ENCODE measurements around the gene INPP5E. TPM values are rescaled to one million over a fixed set of nuclear protein-coding genes. Genes with fewer than 3 reads are reported as not detected.
"Not testable (repeated sequence)": the region's sequence is repeated elsewhere in the genome, so short reads cannot be mapped to it uniquely, and the experiment has no call there.

The INPP5E gene
- total RNA-seq, 4 donors from 2014 or later: 10.2 to 21.3 (median 13.4) TPM

DNA sequence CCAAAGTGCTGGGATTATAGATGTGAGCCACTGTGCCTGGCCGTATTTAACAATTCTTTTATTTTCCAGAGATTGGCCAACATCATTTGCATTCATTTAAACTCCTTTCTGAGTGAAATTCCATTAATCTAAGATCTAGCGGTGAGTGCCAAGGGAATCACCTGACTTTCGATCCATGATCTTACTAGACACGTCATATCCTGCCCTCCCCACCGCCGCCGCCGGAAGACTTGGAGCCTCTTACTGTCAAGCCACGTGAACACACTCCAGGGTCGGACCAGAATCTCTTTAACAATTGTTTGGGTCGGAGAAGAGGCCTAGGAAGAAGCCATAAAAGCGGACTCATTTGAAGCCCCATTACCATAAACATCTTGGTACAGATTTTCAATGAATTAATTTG is 12.9 kb downstream of the INPP5E start:
- Histone ChIP-seq H3K27ac (peak overlapping the region in 2 of 3 donors; percentile 58 to 83), H3K4me3 (replicated peaks in 1 of 3) (no peak overlapping the region), H3K9me3 (no peaks in the 10 kb centered on the region), H3K27me3 (no peaks in the 10 kb centered on the region), H3K36me3 (peaks cover 31 to 40% of the 10 kb centered on the region in 2 donors), H3K4me1 (peaks cover 11 to 17% of the 10 kb centered on the region in 2 donors)
- intact Hi-C loops (cut with DNase I): no loop called here
- 91 to 95% methylated on average over 12 of the region's 12 CpGs for WGBS, 2 donors
- TF ChIP-seq POLR2A (IDR thresholded peaks at IDR 0.05): no peak
- no peak for TF ChIP-seq CTCF (IDR thresholded peaks at IDR 0.05)
- DNase-seq: no peak

DNA sequence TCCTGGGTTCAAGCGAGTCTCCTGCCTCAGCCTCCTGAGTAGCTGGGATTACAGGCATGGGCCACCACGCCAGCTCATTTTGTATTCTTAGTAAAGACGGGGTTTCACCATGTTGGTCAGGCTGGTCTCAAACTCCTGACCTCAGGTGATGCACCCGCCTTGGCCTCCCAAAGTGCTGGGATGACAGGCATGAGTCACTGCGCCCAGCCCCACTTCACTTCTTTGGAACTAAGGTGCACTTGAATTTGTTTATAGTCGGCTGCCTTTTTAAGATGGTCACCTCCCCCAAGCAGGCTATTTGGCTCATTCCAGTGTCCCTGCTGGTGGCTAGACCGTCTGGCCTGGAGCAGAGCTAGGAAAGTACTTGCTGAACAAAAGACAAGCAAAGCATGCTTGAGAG is 14.3 kb downstream of the INPP5E start:
- peak in 1 of 6 experiments; percentile 25 for TF ChIP-seq CTCF (IDR thresholded peaks at IDR 0.05)
- peaks cover 39 to 43% of the 10 kb centered on the region in 2 donors for H3K36me3 ChIP-seq
- intact Hi-C loops (cut with DNase I); H3K27me3 ChIP-seq; H3K9me3 ChIP-seq; H3K4me3 ChIP-seq (replicated peaks in 1 of 3): not testable (repeated sequence)
- peaks cover 11 to 17% of the 10 kb centered on the region in 2 donors for H3K4me1 ChIP-seq
- DNase-seq: peak; percentile 87
- 42 to 54% methylated on average over 7 of the region's 7 CpGs for WGBS, 2 donors
- H3K27ac ChIP-seq: peak overlapping the region; percentile 50 to 58 (median 53)

DNA sequence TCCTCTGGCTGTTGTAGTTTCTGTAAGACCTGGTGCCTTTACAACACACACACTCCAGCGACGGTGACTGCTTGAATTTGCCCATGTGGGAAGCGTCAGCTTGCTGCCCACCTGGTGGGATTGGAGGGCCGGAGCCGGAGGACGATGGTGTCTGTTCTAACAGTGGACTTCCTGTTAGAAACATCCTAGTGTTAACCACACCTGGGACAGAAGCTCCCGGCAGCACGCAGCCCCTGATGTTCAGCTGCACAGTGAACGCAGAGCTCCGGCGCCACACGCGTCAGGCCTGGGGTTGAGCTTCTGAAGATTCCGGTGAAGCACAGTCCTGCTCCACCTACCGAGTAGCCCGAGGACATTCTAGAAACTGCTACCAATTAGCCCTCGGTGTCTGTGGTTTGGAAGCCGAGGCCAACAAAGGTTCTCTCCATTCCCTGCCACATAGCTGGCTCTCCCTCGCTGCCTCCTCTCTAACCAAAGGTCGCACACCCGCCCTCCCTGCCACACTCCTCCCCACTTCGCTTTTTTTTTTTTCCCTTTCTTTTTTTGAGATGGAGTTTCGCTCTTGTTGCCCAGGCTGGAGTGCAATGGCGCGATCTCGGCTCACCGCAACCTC is 14.8 kb downstream of the INPP5E start:
- H3K9me3 ChIP-seq: no peaks in the 10 kb centered on the region
- WGBS, 2 donors: 88 to 93% methylated on average over 21 to 27 of the region's 27 CpGs
- H3K4me1 ChIP-seq: peaks cover 11 to 17% of the 10 kb centered on the region in 2 donors
- H3K27me3 ChIP-seq: no peaks in the 10 kb centered on the region
- no peak for TF ChIP-seq CTCF (IDR thresholded peaks at IDR 0.05)
- TF ChIP-seq POLR2A (IDR thresholded peaks at IDR 0.05): no peak
- no peak overlapping the region for H3K4me3 ChIP-seq (replicated peaks in 1 of 3)
- no peak for DNase-seq
- intact Hi-C loops (cut with DNase I): no loop called here
- peaks cover 35 to 42% of the 10 kb centered on the region in 2 donors for H3K36me3 ChIP-seq
- peak overlapping the region; percentile 50 to 53 (median 50) for H3K27ac ChIP-seq

DNA sequence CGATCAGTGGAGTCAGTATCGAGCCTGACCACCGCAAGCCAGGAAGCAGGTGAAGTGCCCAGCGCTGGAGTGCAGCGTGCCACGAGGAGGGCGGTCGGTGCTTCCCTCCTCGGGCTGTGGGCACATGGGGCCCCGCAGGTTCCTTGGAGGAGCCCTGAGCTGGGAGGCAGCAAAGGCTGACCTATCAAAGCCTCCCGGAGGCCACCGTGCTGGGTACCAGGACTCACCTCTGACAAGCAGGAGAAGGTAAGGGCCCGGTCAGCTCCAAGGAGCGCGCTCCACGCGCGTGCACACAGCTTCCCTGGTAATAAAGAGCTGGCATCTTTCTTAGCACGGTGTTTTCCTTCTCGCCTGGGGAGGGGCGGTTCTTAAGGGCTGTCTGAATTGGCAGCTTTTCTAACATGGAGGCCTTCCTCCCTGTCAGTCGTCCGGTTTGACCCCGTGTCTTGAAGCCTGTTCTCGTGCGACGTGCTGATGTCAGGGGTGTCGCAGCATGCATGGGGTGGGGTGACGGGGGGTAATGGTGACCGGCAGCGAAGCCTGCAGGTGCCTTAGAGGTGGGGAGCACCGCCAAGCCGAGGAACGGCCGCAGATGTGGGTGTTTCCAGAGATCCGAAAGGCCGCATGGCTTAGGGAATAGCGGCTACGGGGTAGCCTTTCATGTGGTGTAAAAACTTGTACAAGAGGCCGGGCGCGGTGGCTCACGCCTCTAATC is 16.1 kb downstream of the INPP5E start:
- Histone ChIP-seq H3K4me3 (replicated peaks in 1 of 3) (no peak overlapping the region), H3K27me3 (no peaks in the 10 kb centered on the region), H3K27ac (no peak overlapping the region), H3K9me3 (no peaks in the 10 kb centered on the region), H3K36me3 (peaks cover 45 to 46% of the 10 kb centered on the region in 2 donors), H3K4me1 (peaks cover 11 to 17% of the 10 kb centered on the region in 2 donors)
- TF ChIP-seq CTCF (IDR thresholded peaks at IDR 0.05) (no peak), POLR2A (IDR thresholded peaks at IDR 0.05) (no peak)
- 92 to 93% methylated on average over 35 to 43 of the region's 43 CpGs for WGBS, 2 donors
- intact Hi-C loops (cut with DNase I): no loop called here
- no peak for DNase-seq

- DNase-seq: no peak
- Histone ChIP-seq H3K27ac (no peak overlapping the region), H3K4me1 (peaks cover 11 to 17% of the 10 kb centered on the region in 2 donors), H3K4me3 (replicated peaks in 1 of 3) (no peak overlapping the region), H3K27me3 (no peaks in the 10 kb centered on the region), H3K36me3 (peaks cover 52 to 53% of the 10 kb centered on the region in 2 donors), H3K9me3 (no peaks in the 10 kb centered on the region)
- TF ChIP-seq CTCF (IDR thresholded peaks at IDR 0.05): no peak
- no peak for TF ChIP-seq POLR2A (IDR thresholded peaks at IDR 0.05)
- intact Hi-C loops (cut with DNase I): no loop called here
- 93 to 96% methylated on average over 24 to 26 of the region's 26 CpGs for WGBS, 2 donors
These were observed 16.8 kb downstream of the INPP5E start for GRCh38 chr9:136422876-136423275.
